WTC11 (cell line): ENCODE measurements around the gene FUT8.

ENCODE experiments used
- CREM ChIP-seq: sonication (generic); formaldehyde crosslinking; IDR thresholded peaks from 2 replicates; pipeline ENCODE4 v1.8.1; 2022; ENCODE audit warnings: mild to moderate bottlenecking, missing genetic modification reagents, moderate library complexity
- CTCF ChIP-seq: fragments of 200-600 bp; IDR thresholded peaks from 2 replicates; pipeline ENCODE4 v1.8.0; 2022; ENCODE audit warnings: antibody characterized with exemption
- E2F1 ChIP-seq: sonication (generic); formaldehyde crosslinking; IDR thresholded peaks from 2 replicates; pipeline ENCODE4 v1.8.0; 2022; ENCODE audit warnings: mild to moderate bottlenecking, missing genetic modification reagents
- EMX1 ChIP-seq: fragments of 250-450 bp; sonication (Bioruptor Pico); IDR thresholded peaks from 2 replicates; pipeline ENCODE4 v1.8.0; 2021; ENCODE audit warnings: mild to moderate bottlenecking
- FOXJ3 ChIP-seq: sonication (generic); formaldehyde crosslinking; IDR thresholded peaks from 2 replicates; pipeline ENCODE4 v1.9.0; 2021; ENCODE audit warnings: missing genetic modification reagents, mild to moderate bottlenecking, borderline replicate concordance
- IRF1 ChIP-seq: sonication (generic); formaldehyde crosslinking; IDR thresholded peaks from 2 replicates; pipeline ENCODE4 v1.8.0; 2023; ENCODE audit warnings: missing genetic modification reagents
- MYBL2 ChIP-seq: sonication (generic); formaldehyde crosslinking; IDR thresholded peaks from 2 replicates; pipeline ENCODE4 v1.8.1; 2023; ENCODE audit warnings: mild to moderate bottlenecking, moderate library complexity, missing genetic modification reagents
- NR3C1 ChIP-seq: sonication (generic); formaldehyde crosslinking; conservative IDR thresholded peaks from 2 replicates; pipeline ENCODE4 v1.8.1; 2023; ENCODE audit warnings: low read depth, mild to moderate bottlenecking, missing genetic modification reagents
- TP53 ChIP-seq: sonication (generic); formaldehyde crosslinking; IDR thresholded peaks from 2 replicates; pipeline ENCODE4 v1.8.1; 2023; ENCODE audit warnings: mild to moderate bottlenecking, missing genetic modification reagents
- ZNF138 ChIP-seq: sonication (generic); formaldehyde crosslinking; conservative IDR thresholded peaks from 2 replicates; pipeline ENCODE4 v1.8.1; 2022; ENCODE audit warnings: mild to moderate bottlenecking, moderate library complexity, missing genetic modification reagents
- ZNF281 ChIP-seq: sonication (generic); formaldehyde crosslinking; IDR thresholded peaks from 2 replicates; pipeline ENCODE4 v1.8.0; 2023; ENCODE audit warnings: mild to moderate bottlenecking, missing genetic modification reagents
- ZSCAN18 ChIP-seq: fragments of 250-450 bp; sonication (Bioruptor Pico); IDR thresholded peaks from 2 replicates; pipeline ENCODE4 v2.1.2; 2022; ENCODE audit warnings: mild to moderate bottlenecking, moderate library complexity

- TF ChIP-seq CTCF (no peak), IRF1 (CRISPR knock-in tag) (no peak), ZNF281 (CRISPR knock-in tag) (no peak), CREM (CRISPR knock-in tag) (no peak), ZNF138 (CRISPR knock-in tag) (no peak), E2F1 (CRISPR knock-in tag) (no peak), FOXJ3 (CRISPR knock-in tag) (no peak), EMX1 (CRISPR knock-in tag) (no peak), MYBL2 (CRISPR knock-in tag) (no peak), ZSCAN18 (no peak), NR3C1 (CRISPR knock-in tag) (no peak), TP53 (CRISPR knock-in tag) (no peak)
Observed at GRCh38 chr14:65470404-65470880, 57.9 kb downstream of the FUT8 start.
